Muscle layer of duodenum (tissue), 2 donors: ENCODE results near the gene MOSPD3.

Source experiments
- H3K27ac ChIP-seq: one replicate; pipeline ENCODE4 v1.7.0; 2013; ENCODE audit warnings: mild to moderate bottlenecking, low read length
- H3K27me3 ChIP-seq: one replicate; pipeline ENCODE4 v1.7.0; 2013; ENCODE audit warnings: low read depth, mild to moderate bottlenecking, control low read depth, low read length
- H3K36me3 ChIP-seq, 2 donors: one replicate each; pipeline ENCODE4 v1.7.0; 2013; ENCODE audit warnings: low read length in 2 of 2, control low read depth in 1 of 2, mild to moderate bottlenecking in 1 of 2; ENCODE audit not compliant: insufficient read depth in 2 of 2, control insufficient read depth in 1 of 2
- H3K4me1 ChIP-seq, 2 donors: one replicate each; pipeline ENCODE4 v1.7.0; 2013; ENCODE audit warnings: low read length in 2 of 2, mild to moderate bottlenecking in 2 of 2, control low read depth in 1 of 2, moderate library complexity in 1 of 2; ENCODE audit not compliant: insufficient read depth in 2 of 2, control insufficient read depth in 1 of 2
- H3K4me3 ChIP-seq, 2 donors: one replicate each; pipeline ENCODE4 v1.7.0; 2013; ENCODE audit warnings: low read length in 2 of 2, low read depth in 1 of 2, mild to moderate bottlenecking in 1 of 2
- H3K9me3 ChIP-seq, 2 donors: one replicate each; pipeline ENCODE4 v1.7.0; 2013; ENCODE audit warnings: low read length in 2 of 2, control low read depth in 1 of 2, mild to moderate bottlenecking in 1 of 2; ENCODE audit not compliant: control insufficient read depth in 1 of 2
- donor health status: healthy.

Gene MOSPD3

DNA sequence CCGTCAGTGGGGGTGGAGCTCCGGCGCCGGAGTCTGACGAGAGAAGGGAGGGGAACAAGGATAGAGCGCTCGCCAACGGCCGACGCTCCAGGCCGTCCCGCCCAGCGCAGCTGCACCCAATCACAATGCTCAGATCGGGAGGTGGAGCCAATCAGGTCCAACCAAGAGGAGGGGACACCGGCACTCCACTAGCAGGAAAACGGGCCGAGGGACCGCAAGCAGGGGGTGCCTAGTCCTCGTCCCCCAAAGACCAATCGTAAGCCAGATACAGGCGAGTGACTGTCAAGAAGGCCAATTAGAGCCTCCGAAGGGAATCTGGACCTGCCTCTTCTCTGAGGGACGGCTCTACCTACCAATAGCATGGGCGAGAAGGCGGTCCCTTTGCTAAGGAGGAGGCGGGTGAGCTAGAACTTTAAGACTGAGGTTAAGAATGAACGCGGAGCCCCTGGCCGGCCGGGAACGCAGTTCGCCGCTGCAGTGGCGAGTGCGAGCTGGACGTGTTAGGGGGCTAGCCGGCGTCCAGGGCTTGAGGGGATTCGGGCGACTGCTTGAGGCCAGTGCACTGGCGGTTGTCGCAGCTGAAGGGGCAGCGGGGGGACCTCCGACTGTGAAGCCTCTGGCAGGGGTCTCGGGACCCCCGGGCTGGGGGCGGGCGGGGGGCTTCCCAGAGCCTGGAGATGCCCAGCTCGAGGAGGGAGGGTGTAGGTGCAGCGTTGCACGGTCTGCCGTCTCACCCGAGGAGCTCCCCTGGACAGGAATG is 25.9 kb upstream of the MOSPD3 start, which contains the start of gene FBXO24:
TSS of gene FBXO24 (plus strand) at position 63 of the 760 bp plus-strand sequence. CDS start at position 361, 298 bp downstream.
- Histone ChIP-seq H3K36me3 (peaks cover 8 to 21% of the 10 kb centered on the region in 2 donors), H3K27ac (peak within 1 kb of the TSS; percentile 78), H3K4me1 (peaks cover 12 to 38% of the 10 kb centered on the region in 2 donors), H3K4me3 (peak within 1 kb of the TSS; percentile 93 to 97), H3K27me3 (no peaks in the 10 kb centered on the region), H3K9me3 (no peaks in the 10 kb centered on the region)

DNA sequence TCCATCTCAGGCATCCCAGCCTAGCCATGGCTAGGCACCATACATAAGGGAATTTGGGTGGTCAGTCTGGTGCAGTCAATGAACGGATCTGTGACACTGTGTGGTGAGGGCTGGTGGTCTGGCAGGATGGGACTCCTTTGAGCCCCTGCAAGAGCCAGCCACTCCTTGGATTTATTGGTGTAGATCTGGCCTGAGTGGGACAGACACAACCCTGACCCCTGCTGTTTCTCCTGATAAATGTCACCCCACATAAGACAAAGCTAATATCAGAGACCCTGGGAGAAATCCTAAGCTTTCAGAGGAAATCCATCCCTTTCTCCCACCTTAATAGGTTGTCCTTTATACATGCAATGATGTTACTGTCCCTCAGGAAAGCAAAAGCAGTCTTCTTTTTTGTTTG is 23.9 kb upstream of the MOSPD3 start:
- Histone ChIP-seq H3K9me3 (no peaks in the 10 kb centered on the region), H3K4me3 (no peak overlapping the region), H3K27me3 (no peaks in the 10 kb centered on the region), H3K27ac (no peak overlapping the region), H3K36me3 (peaks cover 0 to 1% of the 10 kb centered on the region in 2 donors), H3K4me1 (peaks cover 2 to 20% of the 10 kb centered on the region in 2 donors)

DNA sequence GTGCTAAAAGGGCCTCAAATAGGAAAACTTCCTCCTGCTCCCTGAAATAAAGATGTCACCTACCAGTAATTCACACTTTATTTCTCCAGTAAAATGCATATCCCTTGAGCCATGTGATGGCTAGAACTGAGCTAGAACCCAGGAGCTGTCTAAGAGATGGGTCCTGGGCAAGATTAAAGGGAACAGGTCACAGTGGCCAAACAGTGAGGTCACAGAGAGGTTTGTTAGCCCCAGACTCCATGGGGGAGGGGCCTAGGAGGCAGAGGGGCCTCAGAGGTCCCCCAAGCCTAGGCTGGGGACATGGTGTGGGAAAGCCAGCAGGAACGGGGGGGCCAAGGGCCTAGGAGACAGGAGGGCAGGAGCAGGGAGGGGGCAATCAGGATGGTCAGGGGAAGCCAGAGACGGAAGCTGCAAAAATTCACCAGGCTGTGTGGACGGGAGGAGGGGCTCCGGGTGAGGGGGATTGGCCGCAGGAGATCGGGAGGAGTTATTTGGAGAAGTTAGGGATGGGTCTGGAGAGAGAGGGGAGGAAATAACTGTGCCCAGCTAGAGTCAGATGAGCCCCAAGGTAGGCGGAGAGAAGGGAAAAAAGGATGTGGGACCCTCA is 22.9 kb upstream of the MOSPD3 start:
- Histone ChIP-seq H3K27me3 (no peaks in the 10 kb centered on the region), H3K9me3 (no peaks in the 10 kb centered on the region), H3K4me1 (peaks cover 0 to 11% of the 10 kb centered on the region in 2 donors), H3K27ac (no peak overlapping the region), H3K36me3 (no peaks in the 10 kb centered on the region), H3K4me3 (no peak overlapping the region)

DNA sequence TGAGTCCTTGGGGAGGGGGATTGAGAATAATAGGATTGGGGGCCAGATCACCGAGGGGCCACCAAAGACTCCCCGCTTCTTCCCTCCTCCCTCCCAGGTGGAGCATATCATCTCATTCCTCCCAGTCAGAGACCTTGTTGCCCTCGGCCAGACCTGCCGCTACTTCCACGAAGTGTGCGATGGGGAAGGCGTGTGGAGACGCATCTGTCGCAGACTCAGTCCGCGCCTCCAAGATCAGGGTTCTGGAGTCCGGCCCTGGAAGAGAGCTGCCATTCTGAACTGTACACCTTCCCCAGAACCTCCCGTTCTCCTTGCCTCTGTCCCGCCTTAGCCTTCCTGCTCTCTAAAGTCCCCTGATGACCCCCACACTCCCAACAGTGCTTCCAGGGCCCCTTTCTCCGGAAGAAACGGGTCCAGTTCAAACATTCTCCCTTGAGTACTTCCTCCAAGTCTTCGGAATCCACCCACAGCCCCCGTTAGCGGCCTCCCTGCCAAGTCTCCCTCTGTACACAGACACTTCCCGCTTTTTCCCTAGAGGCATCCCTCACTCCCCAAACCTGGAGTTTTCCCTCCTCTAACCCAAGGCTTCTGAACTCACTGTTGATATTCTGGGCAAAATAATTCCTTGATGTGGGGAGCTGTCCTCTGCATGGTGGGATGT is 22.1 kb upstream of the MOSPD3 start:
- Histone ChIP-seq H3K4me3 (no peak overlapping the region), H3K9me3 (no peaks in the 10 kb centered on the region), H3K4me1 (peaks cover 0 to 3% of the 10 kb centered on the region in 2 donors), H3K27me3 (no peaks in the 10 kb centered on the region), H3K36me3 (no peaks in the 10 kb centered on the region), H3K27ac (no peak overlapping the region)

DNA sequence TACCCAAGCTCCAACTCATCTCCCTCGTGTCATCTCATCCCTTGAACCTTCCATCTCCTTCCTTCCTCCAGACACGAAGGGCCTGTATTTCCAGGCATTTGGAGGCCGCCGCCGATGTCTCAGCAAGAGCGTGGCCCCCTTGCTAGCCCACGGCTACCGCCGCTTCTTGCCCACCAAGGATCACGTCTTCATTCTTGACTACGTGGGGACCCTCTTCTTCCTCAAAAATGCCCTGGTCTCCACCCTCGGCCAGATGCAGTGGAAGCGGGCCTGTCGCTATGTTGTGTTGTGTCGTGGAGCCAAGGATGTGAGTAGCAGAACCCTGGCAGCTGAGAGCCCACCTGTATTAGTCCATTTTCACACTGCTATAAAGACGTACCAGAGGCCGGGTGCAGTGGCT is 20.7 kb upstream of the MOSPD3 start:
- H3K4me1 ChIP-seq, result no peaks in the 10 kb centered on the region
- no peaks in the 10 kb centered on the region for H3K36me3 ChIP-seq
- no peaks in the 10 kb centered on the region for H3K27me3 ChIP-seq
- no peak overlapping the region for H3K4me3 ChIP-seq
- H3K27ac ChIP-seq, result no peak overlapping the region
- H3K9me3 ChIP-seq, result no peaks in the 10 kb centered on the region

DNA sequence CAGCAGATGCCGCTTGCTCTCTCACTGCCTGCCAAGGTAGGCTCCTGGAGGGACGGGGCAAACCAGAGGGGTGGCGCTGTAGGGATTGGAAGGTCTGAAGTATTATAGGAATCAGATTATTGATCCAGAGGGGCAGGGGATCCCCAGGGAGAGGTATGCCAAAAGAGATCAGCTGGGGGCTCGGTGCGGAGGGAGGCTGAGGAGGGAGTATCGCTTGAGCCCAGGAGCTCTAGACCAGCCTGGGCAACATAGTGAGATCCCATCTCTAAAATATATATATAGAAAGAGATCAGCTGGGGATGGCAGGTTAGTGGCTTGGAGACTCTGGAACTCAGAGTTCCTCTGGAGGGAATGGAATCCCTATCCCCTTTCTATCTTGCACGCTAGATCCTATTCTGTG is 17.2 kb upstream of the MOSPD3 start:
- no peak overlapping the region for H3K4me3 ChIP-seq
- H3K27me3 ChIP-seq, result no peaks in the 10 kb centered on the region
- no peaks in the 10 kb centered on the region for H3K9me3 ChIP-seq
- H3K36me3 ChIP-seq, result no peaks in the 10 kb centered on the region
- no peak overlapping the region for H3K27ac ChIP-seq
- no peaks in the 10 kb centered on the region for H3K4me1 ChIP-seq

DNA sequence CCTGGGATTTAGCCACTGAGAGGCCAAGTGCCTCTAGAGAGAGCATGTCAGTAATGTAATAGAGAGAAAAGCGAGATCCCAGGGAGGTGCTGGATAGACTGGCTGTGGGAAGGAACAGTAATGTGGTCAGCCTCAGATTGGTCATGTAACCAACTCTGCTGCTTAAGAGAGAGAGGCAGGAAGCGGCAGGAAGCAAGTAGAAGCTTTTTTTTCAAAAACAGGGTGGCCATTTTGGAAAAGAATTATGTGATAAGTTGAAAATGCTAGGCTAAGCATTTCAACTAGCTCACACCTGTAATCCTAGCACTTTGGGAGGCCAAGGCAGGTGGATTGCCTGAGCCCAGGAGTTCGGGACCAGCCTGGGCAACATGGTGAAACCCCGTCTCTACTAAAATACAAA is 13.9 kb upstream of the MOSPD3 start:
- Histone ChIP-seq H3K4me3 (no peak overlapping the region), H3K36me3 (no peaks in the 10 kb centered on the region), H3K27ac (no peak overlapping the region), H3K27me3 (no peaks in the 10 kb centered on the region), H3K9me3 (no peaks in the 10 kb centered on the region), H3K4me1 (peaks cover 0 to 12% of the 10 kb centered on the region in 2 donors)

DNA sequence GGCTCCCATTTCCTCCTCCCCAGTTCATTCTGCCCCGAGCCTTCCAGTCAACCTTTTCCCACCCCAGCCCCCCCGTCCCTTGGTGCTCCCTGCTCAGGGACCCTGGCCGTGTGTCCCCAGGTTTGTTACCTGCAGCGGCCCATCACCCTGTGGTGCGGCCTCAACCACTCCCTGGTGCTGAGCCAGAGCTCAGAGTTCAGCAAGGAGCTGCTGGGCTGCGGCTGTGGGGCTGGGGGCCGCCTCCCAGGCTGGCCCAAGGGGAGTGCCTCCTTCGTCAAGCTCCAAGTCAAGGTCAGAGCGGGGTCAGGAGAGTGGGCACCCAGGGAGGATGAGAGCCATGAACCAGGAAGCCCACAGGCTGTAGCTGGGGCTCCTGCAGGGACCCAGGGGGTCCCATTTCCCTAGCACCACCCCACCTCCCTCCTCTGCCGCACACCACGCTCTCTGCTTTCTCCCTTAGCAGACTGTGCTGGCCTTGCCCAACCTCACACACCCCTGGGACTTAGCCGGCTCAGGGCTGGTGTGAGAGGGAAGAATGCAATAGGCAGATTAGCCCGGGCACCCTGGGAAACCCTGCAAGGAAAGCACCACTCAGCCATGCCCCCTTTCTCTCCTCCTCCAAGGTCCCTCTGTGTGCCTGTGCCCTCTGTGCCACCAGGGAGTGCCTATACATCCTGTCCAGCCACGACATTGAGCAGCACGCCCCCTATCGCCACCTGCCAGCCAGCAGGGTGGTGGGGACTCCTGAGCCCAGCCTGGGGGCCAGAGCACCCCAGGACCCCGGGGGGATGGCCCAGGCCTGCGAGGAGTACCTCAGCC is 12.2 kb upstream of the MOSPD3 start:
- no peaks in the 10 kb centered on the region for H3K9me3 ChIP-seq
- H3K4me1 ChIP-seq, result peaks cover 0 to 20% of the 10 kb centered on the region in 2 donors

DNA sequence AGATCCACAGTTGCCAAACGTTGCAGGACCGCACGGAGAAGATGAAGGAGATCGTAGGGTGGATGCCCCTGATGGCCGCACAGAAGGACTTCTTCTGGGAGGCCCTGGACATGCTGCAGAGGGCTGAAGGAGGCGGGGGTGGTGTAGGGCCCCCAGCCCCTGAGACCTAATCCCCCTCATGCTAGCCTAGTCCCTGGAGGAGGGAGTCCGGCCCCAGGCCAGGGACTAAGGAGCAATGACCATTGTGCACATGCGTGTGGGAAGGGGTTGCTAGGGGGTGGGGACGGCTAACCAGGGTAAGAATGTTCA is 11.7 kb upstream of the MOSPD3 start:
- Histone ChIP-seq H3K9me3 (no peaks in the 10 kb centered on the region), H3K27ac (no peak overlapping the region), H3K4me3 (no peak overlapping the region), H3K27me3 (no peaks in the 10 kb centered on the region), H3K36me3 (no peaks in the 10 kb centered on the region), H3K4me1 (peaks cover 0 to 25% of the 10 kb centered on the region in 2 donors)

More for the DNA sequence above, 12.2 kb upstream of the MOSPD3 start:
- Histone ChIP-seq H3K27me3 (no peaks in the 10 kb centered on the region), H3K36me3 (no peaks in the 10 kb centered on the region), H3K4me3 (no peak overlapping the region), H3K27ac (no peak overlapping the region)

DNA sequence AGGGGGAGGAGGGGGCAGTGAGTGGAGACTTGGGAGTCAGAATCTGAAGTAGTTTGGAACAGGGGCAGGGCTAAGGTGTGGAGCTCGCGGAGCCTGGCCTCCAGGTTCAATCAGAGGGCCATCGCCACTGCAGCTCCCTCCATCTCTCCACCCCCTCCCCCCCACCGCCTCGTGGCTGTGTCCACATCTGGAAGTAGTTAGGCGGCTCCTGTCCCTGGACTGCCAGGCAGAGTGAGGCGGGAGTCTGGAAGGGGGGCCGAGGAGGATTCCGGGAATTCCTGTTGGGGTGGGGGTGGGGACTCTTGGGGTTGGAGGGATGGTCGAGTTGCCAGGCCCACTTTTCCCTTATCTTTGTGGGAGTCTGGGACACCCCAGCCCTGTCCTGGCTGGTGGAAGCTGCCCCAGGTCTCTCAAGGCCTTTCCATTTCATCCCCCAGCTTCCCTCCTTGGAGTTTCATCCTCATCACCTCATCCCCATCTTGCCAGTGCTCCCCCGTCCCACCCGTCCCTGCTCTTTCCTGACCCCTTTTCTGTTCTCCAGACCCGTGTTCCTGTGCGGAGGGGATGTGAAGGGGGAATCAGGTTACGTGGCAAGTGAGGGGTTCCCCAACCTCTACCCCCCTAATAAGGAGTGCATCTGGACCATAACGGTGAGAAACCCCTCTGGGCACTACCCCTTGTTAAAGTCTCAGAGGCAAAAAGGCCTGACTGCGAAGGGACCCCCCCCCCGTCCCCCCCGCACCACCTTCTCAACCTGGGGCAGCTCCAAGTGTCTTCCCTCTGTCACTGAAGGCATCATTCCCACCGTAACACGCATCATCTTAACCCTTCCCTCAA is 9.2 kb upstream of the MOSPD3 start:
- Histone ChIP-seq H3K36me3 (no peaks in the 10 kb centered on the region), H3K4me1 (peaks cover 0 to 28% of the 10 kb centered on the region in 2 donors), H3K4me3 (peak overlapping the region; percentile 48 to 60), H3K27ac (no peak overlapping the region), H3K27me3 (no peaks in the 10 kb centered on the region), H3K9me3 (no peaks in the 10 kb centered on the region)
